HepG2 (cell line): ENCODE measurements around the gene C10orf90. TPM values are rescaled to one million over a fixed set of nuclear protein-coding genes. Genes with fewer than 3 reads are reported as not detected.

Source experiments
- ATAC-seq: fragments of 200-7000 bp; cut with Tn5 transposase; 3 replicates; pipeline ENCODE4 v1.9.1; 2020; ENCODE audit warnings: mild to moderate bottlenecking, moderate library complexity
- BruUV-seq: library from RNA; stranded (reverse); fragments of 400-500 nt; replicated peaks from 2 replicates; lab custom pipeline; 2021; lab: Mats Ljungman, UMichigan
- CTCF ChIA-PET: fragments of 300-600 bp; formaldehyde crosslinking; extraction: SDS; loops from one replicate; lab custom pipeline; 2021; ENCODE audit warnings: low total read pairs, inconsistent platforms, low intra/inter-chr PET ratio; lab: Yijun Ruan, JAX
- POLR2A ChIA-PET: fragments of 350-600 bp; sonication (Branson Sonifier 250); formaldehyde crosslinking; loops from one replicate; lab custom pipeline; 2020; ENCODE audit warnings: antibody characterized with exemption, inconsistent platforms; lab: Yijun Ruan, JAX
- DNase-seq: peaks from one replicate; pipeline ENCODE4 v3.0.0-alpha.2; 2015; ENCODE audit warnings: low spot score
- FAIRE-seq: peaks from 3 replicates; lab custom pipeline; 2011; peaks lifted over from hg19 to GRCh38; lab: Jason Lieb, UNC
- H2AFZ ChIP-seq: one replicate; pipeline ENCODE4 v1.6.1; 2011; ENCODE audit warnings: low read length, inconsistent platforms
- H3K27ac ChIP-seq: fragments of 300-600 bp; 3 replicates; pipeline ENCODE4 v1.8.0; 2011; ENCODE audit warnings: mixed run types, mild to moderate bottlenecking, mixed read lengths, low read length, inconsistent platforms; ENCODE audit not compliant: insufficient read depth; ENCODE audit errors: extremely low read length
- H3K27me3 ChIP-seq, 2 experiments: fragments of 200-600 bp in 1 of 2; 2 replicates in 1 of 2; 3 replicates in 1 of 2; pipeline versions ENCODE4 v1.6.0 to v1.8.0; 2011; ENCODE audit warnings: low read length in 2 of 2, mild to moderate bottlenecking in 2 of 2, moderate library complexity in 2 of 2, inconsistent platforms in 1 of 2; ENCODE audit not compliant: insufficient read depth in 2 of 2, control insufficient read depth in 1 of 2
- H3K36me3 ChIP-seq, 2 experiments: fragments of 200-600 bp in 1 of 2; replicated peaks in 1 of 2; 2 replicates in 1 of 2; 3 replicates in 1 of 2; pipeline versions ENCODE4 v1.5.1 to v1.8.0; 2011; ENCODE audit warnings: low read length in 2 of 2, inconsistent platforms in 1 of 2; ENCODE audit not compliant: insufficient read depth in 2 of 2, control insufficient read depth in 1 of 2
- H3K4me1 ChIP-seq: 2 replicates; pipeline ENCODE4 v1.5.1; 2012; ENCODE audit warnings: low read length, inconsistent platforms; ENCODE audit not compliant: insufficient read depth
- H3K4me2 ChIP-seq: 2 replicates; pipeline ENCODE4 v1.6.0; 2011; ENCODE audit warnings: low read depth, low read length, inconsistent platforms
- H3K4me3 ChIP-seq, 3 experiments: fragments of 200-600 bp in 1 of 3; sonication (generic), shearing (Covaris generic) in 1 of 3; replicated peaks in 1 of 3; 2 replicates each; pipeline ENCODE4 v1.5.1; 2011 to 2016; ENCODE audit warnings: low read length in 3 of 3, inconsistent platforms in 2 of 3, low read depth in 2 of 3, mild to moderate bottlenecking in 2 of 3, control low read depth in 1 of 3, mixed read lengths in 1 of 3; ENCODE audit not compliant: insufficient read depth in 1 of 3
- H3K79me2 ChIP-seq: one replicate; pipeline ENCODE4 v1.6.1; 2011; ENCODE audit warnings: low read length, inconsistent platforms; ENCODE audit not compliant: insufficient read depth
- H3K9ac ChIP-seq: 2 replicates; pipeline ENCODE4 v1.6.0; 2011; ENCODE audit warnings: mild to moderate bottlenecking, low read depth, low read length, inconsistent platforms; ENCODE audit not compliant: insufficient read depth
- H3K9me3 ChIP-seq: 2 replicates; pipeline ENCODE4 v1.5.1; 2012; ENCODE audit warnings: mild to moderate bottlenecking, low read length
- H4K20me1 ChIP-seq: 2 replicates; pipeline ENCODE4 v1.6.0; 2011; ENCODE audit warnings: inconsistent platforms, mild to moderate bottlenecking, low read length, moderate library complexity; ENCODE audit not compliant: insufficient read depth
- AHR ChIP-seq: IDR thresholded peaks from 2 replicates; pipeline ENCODE4 v1.6.1; 2018; ENCODE audit warnings: missing genetic modification reagents, missing compliant biosample characterization
- ARNT2 ChIP-seq: sonication (generic); formaldehyde crosslinking; IDR thresholded peaks from 2 replicates; pipeline ENCODE4 v1.8.0; 2022; ENCODE audit warnings: mild to moderate bottlenecking, low read depth, missing genetic modification reagents, moderate library complexity
- CBX1 ChIP-seq: IDR thresholded peaks from one replicate; pipeline ENCODE4 v1.6.1; 2016; ENCODE audit warnings: antibody characterized with exemption, low read depth
- DR1 ChIP-seq: sonication (generic); formaldehyde crosslinking; IDR thresholded peaks from 2 replicates; pipeline ENCODE4 v1.8.0; 2021; ENCODE audit warnings: mild to moderate bottlenecking, missing genetic modification reagents, inconsistent platforms
- EED ChIP-seq: sonication (generic); formaldehyde crosslinking; IDR thresholded peaks from 2 replicates; pipeline ENCODE4 v1.5.0; 2020; ENCODE audit warnings: mild to moderate bottlenecking, missing genetic modification reagents
- RAD21 ChIP-seq: fragments of 450-650 bp; formaldehyde crosslinking; IDR thresholded peaks from 2 replicates; pipeline ENCODE4 v1.5.0; 2020; ENCODE audit warnings: mild to moderate bottlenecking
- SALL2 ChIP-seq: sonication (generic); formaldehyde crosslinking; IDR thresholded peaks from 2 replicates; pipeline ENCODE4 v1.8.1; 2023; ENCODE audit warnings: mild to moderate bottlenecking, missing genetic modification reagents, inconsistent platforms
- SIX1 ChIP-seq: sonication (generic); formaldehyde crosslinking; IDR thresholded peaks from 2 replicates; pipeline ENCODE4 v1.4.0; 2020; ENCODE audit warnings: missing genetic modification reagents, borderline replicate concordance
- TEAD3 ChIP-seq: optimal IDR thresholded peaks from 2 replicates; pipeline ENCODE3; 2016; ENCODE audit warnings: borderline replicate concordance
- ZNF574 ChIP-seq: sonication (generic); formaldehyde crosslinking; IDR thresholded peaks from 2 replicates; pipeline ENCODE4 v1.4.0; 2020; ENCODE audit warnings: missing genetic modification reagents
- WGBS: methylation state at CpG from one replicate; pipeline ENCODE4 v1.1.6; 2017; ENCODE audit warnings: low lambda C conversion rate; 5-methylcytosine and 5-hydroxymethylcytosine counted together
- in situ Hi-C: cut with HindIII; loops from 2 replicates; pipeline ENCODE4 v1.10.0; 2017; ENCODE audit warnings: low pct_unique_long_range_greater_than_20kb; ENCODE audit not compliant: extremely low pct_ligation_motif_present
- intact Hi-C: fragments of 100-400 bp; cut with micrococcal nuclease; formaldehyde crosslinking; loops from one replicate; pipeline ENCODE4 v1.10.0; 2022; ENCODE audit not compliant: unreplicated experiment
- polyA plus RNA-seq, 8 experiments: library from polyadenylated mRNA; depleted of rRNA in 3 of 8; stranded (reverse) in 7 of 8; unstranded in 1 of 8; fragments of >200 nt; fragmentation: Illumina TruSeq in 4 of 8; extraction: Trizol in 4 of 8; gene quantifications; 2 replicates each; pipeline versions ENCODE4 v1.2.1 to v1.2.3, GENCODE V29; 2011 to 2016; ENCODE audit warnings: low read depth in 4 of 8, missing spikeins in 1 of 8, mixed read lengths in 1 of 8; ENCODE audit not compliant: insufficient read depth in 1 of 8
- total RNA-seq, 5 experiments: library from RNA; depleted of rRNA; stranded (reverse); fragments of >200 nt; fragmentation: Illumina TruSeq; extraction: Trizol; gene quantifications; 2 replicates each; pipeline ENCODE4 v1.2.3, GENCODE V29; 2016; ENCODE audit warnings: low read depth in 1 of 5
- TF ChIP-seq, protein P1 (sequence below): sonication (generic); formaldehyde crosslinking; IDR thresholded peaks from 2 replicates; pipeline ENCODE4 v1.4.0; 2020; ENCODE audit warnings: low read depth, mild to moderate bottlenecking, missing genetic modification reagents
- TF ChIP-seq, protein P2 (sequence below): sonication (generic); formaldehyde crosslinking; IDR thresholded peaks from 2 replicates; pipeline ENCODE4 v1.4.0; 2020; ENCODE audit warnings: missing genetic modification reagents

The C10orf90 gene
- total and polyA plus RNA-seq, 2 of the 13 experiments (the other 11 are each of a cell fraction or from before 2014, with no cell fraction given) = not detected

GRCh38 chr10:126561921-126562680 lies 108.4 kb downstream of the C10orf90 start:
- Histone ChIP-seq H3K27me3 (no peaks in the 10 kb centered on the region; a peak in 1 of 5 replicates), H3K9ac (no peak overlapping the region), H4K20me1 (no peaks in the 10 kb centered on the region), H3K79me2 (no peaks in the 10 kb centered on the region), H3K4me2 (peak overlapping the region; percentile 62; the same call in 1 of the 2 replicates), H2AFZ (no peak overlapping the region), H3K36me3 (no peaks in the 10 kb centered on the region), H3K4me1 (no peaks in the 10 kb centered on the region), H3K4me3 (peak overlapping the region in 1 of 3 experiments; percentile 31; a peak in 2 of 6 replicates), H3K9me3 (no peaks in the 10 kb centered on the region), H3K27ac (no peak overlapping the region)
- in situ Hi-C loops (no loop called here), intact Hi-C loops (no loop called here)
- POLR2A ChIA-PET = no interaction called here
- CTCF ChIA-PET = no interaction called here
- no peak for TF ChIP-seq SIX1 (CRISPR knock-in tag)
- TF ChIP-seq ARNT2 (CRISPR knock-in tag) = no peak
- TF ChIP-seq, protein P1, sequence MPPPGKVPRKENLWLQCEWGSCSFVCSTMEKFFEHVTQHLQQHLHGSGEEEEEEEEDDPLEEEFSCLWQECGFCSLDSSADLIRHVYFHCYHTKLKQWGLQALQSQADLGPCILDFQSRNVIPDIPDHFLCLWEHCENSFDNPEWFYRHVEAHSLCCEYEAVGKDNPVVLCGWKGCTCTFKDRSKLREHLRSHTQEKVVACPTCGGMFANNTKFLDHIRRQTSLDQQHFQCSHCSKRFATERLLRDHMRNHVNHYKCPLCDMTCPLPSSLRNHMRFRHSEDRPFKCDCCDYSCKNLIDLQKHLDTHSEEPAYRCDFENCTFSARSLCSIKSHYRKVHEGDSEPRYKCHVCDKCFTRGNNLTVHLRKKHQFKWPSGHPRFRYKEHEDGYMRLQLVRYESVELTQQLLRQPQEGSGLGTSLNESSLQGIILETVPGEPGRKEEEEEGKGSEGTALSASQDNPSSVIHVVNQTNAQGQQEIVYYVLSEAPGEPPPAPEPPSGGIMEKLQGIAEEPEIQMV = no peak
- no peak for TF ChIP-seq SALL2 (CRISPR knock-in tag)
- TF ChIP-seq AHR (CRISPR knock-in tag) = no peak
- TF ChIP-seq DR1 (CRISPR knock-in tag) = no peak
- TF ChIP-seq ZNF574 (CRISPR knock-in tag) = no peak
- no peak for TF ChIP-seq EED (CRISPR knock-in tag)
- no peak for TF ChIP-seq RAD21 (CRISPR knock-in tag)
- no peak for TF ChIP-seq CBX1
- no peak for TF ChIP-seq TEAD3 (CRISPR knock-in tag)
- TF ChIP-seq, protein P2, sequence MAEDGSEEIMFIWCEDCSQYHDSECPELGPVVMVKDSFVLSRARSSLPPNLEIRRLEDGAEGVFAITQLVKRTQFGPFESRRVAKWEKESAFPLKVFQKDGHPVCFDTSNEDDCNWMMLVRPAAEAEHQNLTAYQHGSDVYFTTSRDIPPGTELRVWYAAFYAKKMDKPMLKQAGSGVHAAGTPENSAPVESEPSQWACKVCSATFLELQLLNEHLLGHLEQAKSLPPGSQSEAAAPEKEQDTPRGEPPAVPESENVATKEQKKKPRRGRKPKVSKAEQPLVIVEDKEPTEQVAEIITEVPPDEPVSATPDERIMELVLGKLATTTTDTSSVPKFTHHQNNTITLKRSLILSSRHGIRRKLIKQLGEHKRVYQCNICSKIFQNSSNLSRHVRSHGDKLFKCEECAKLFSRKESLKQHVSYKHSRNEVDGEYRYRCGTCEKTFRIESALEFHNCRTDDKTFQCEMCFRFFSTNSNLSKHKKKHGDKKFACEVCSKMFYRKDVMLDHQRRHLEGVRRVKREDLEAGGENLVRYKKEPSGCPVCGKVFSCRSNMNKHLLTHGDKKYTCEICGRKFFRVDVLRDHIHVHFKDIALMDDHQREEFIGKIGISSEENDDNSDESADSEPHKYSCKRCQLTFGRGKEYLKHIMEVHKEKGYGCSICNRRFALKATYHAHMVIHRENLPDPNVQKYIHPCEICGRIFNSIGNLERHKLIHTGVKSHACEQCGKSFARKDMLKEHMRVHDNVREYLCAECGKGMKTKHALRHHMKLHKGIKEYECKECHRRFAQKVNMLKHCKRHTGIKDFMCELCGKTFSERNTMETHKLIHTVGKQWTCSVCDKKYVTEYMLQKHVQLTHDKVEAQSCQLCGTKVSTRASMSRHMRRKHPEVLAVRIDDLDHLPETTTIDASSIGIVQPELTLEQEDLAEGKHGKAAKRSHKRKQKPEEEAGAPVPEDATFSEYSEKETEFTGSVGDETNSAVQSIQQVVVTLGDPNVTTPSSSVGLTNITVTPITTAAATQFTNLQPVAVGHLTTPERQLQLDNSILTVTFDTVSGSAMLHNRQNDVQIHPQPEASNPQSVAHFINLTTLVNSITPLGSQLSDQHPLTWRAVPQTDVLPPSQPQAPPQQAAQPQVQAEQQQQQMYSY = no peak
- FAIRE-seq = no peak
- BruUV-seq = no TSS peak
- 20% methylated on average over 4 of the region's 13 CpGs for WGBS
- DNase-seq = no peak
- ATAC-seq = peak; percentile 61
